HepG2 (cell line): ENCODE measurements around the gene ZNF213. TPM values are rescaled to one million over a fixed set of nuclear protein-coding genes. Genes with fewer than 3 reads are reported as not detected.
A peak's percentile ranks its signal among the peaks of the same experiment; 100 is the strongest.

ENCODE experiments used
- ARNT ChIP-seq: fragments of 450-650 bp; IDR thresholded peaks from 2 replicates; pipeline ENCODE4 v1.6.1; 2017
- CC2D1A ChIP-seq: sonication (generic); formaldehyde crosslinking; IDR thresholded peaks from 2 replicates; pipeline ENCODE4 v1.8.1; 2023; ENCODE audit warnings: mild to moderate bottlenecking, missing genetic modification reagents
- ETV5 ChIP-seq: IDR thresholded peaks from 2 replicates; pipeline ENCODE4 v1.6.1; 2018; ENCODE audit warnings: missing biosample characterization, missing genetic modification reagents, inconsistent platforms, borderline replicate concordance
- FOXP1 ChIP-seq, 2 experiments: fragments of 450-650 bp in 1 of 2; IDR thresholded peaks; 2 replicates each; pipeline ENCODE4 v1.6.1; 2017 to 2018; ENCODE audit warnings: antibody characterized with exemption in 1 of 2
- HOXA7 ChIP-seq: sonication (generic); formaldehyde crosslinking; IDR thresholded peaks from 2 replicates; pipeline ENCODE4 v1.8.1; 2022; ENCODE audit warnings: mild to moderate bottlenecking, missing genetic modification reagents, moderate library complexity
- IKZF4 ChIP-seq: sonication (generic); formaldehyde crosslinking; IDR thresholded peaks from 2 replicates; pipeline ENCODE4 v1.5.1; 2020; ENCODE audit warnings: borderline replicate concordance, mild to moderate bottlenecking, low read depth, missing genetic modification reagents; ENCODE audit errors: not compliant biosample characterization
- PHB2 ChIP-seq: fragments of 450-650 bp; IDR thresholded peaks from 2 replicates; pipeline ENCODE4 v1.6.1; 2018; ENCODE audit not compliant: partially characterized antibody
- PPARG ChIP-seq: conservative IDR thresholded peaks from 2 replicates; pipeline ENCODE4 v1.6.1; 2016; ENCODE audit warnings: missing biosample characterization, missing genetic modification reagents
- ZFP62 ChIP-seq: sonication (generic); formaldehyde crosslinking; IDR thresholded peaks from 2 replicates; pipeline ENCODE4 v1.4.0; 2020; ENCODE audit warnings: missing genetic modification reagents
- ZFX ChIP-seq: sonication (generic); formaldehyde crosslinking; IDR thresholded peaks from 2 replicates; pipeline ENCODE4 v1.4.0; 2020; ENCODE audit warnings: mild to moderate bottlenecking, low read depth, missing genetic modification reagents, moderate library complexity
- ZNF264 ChIP-seq: sonication (generic); formaldehyde crosslinking; IDR thresholded peaks from 2 replicates; pipeline ENCODE4 v1.4.0; 2020; ENCODE audit warnings: missing genetic modification reagents
- ZNF333 ChIP-seq: sonication (generic); formaldehyde crosslinking; IDR thresholded peaks from 2 replicates; pipeline ENCODE4 v1.4.0; 2020; ENCODE audit warnings: mild to moderate bottlenecking, missing genetic modification reagents, borderline replicate concordance
- ZNF557 ChIP-seq: sonication (generic); formaldehyde crosslinking; IDR thresholded peaks from 2 replicates; pipeline ENCODE4 v1.4.0; 2020; ENCODE audit warnings: missing genetic modification reagents
- ZNF562 ChIP-seq: sonication (generic); formaldehyde crosslinking; IDR thresholded peaks from 2 replicates; pipeline ENCODE4 v1.8.0; 2022; ENCODE audit warnings: missing genetic modification reagents, borderline replicate concordance
- ZNF567 ChIP-seq: sonication (generic); formaldehyde crosslinking; IDR thresholded peaks from 2 replicates; pipeline ENCODE4 v1.8.1; 2023; ENCODE audit warnings: mild to moderate bottlenecking, missing genetic modification reagents, borderline replicate concordance
- ZNF674 ChIP-seq: sonication (generic); formaldehyde crosslinking; IDR thresholded peaks from 2 replicates; pipeline ENCODE4 v1.5.0; 2020; ENCODE audit warnings: low read depth, mild to moderate bottlenecking, missing genetic modification reagents
- ZNF839 ChIP-seq: sonication (generic); formaldehyde crosslinking; IDR thresholded peaks from 2 replicates; pipeline ENCODE4 v1.4.0; 2020; ENCODE audit warnings: missing genetic modification reagents, mild to moderate bottlenecking, borderline replicate concordance
- polyA plus RNA-seq, 8 experiments: library from polyadenylated mRNA; depleted of rRNA in 3 of 8; stranded (reverse) in 7 of 8; unstranded in 1 of 8; fragments of >200 nt; fragmentation: Illumina TruSeq in 4 of 8; extraction: Trizol in 4 of 8; gene quantifications; 2 replicates each; pipeline versions ENCODE4 v1.2.1 to v1.2.3, GENCODE V29; 2011 to 2016; ENCODE audit warnings: low read depth in 4 of 8, missing spikeins in 1 of 8, mixed read lengths in 1 of 8; ENCODE audit not compliant: insufficient read depth in 1 of 8
- total RNA-seq, 5 experiments: library from RNA; depleted of rRNA; stranded (reverse); fragments of >200 nt; fragmentation: Illumina TruSeq; extraction: Trizol; gene quantifications; 2 replicates each; pipeline ENCODE4 v1.2.3, GENCODE V29; 2016; ENCODE audit warnings: low read depth in 1 of 5
- TF ChIP-seq, protein P1 (sequence below): sonication (generic); formaldehyde crosslinking; IDR thresholded peaks from 2 replicates; pipeline ENCODE4 v1.8.0; 2022; ENCODE audit warnings: missing genetic modification reagents, mild to moderate bottlenecking, inconsistent platforms, borderline replicate concordance
- TF ChIP-seq, protein P2 (sequence below): sonication (generic); formaldehyde crosslinking; IDR thresholded peaks from 2 replicates; pipeline ENCODE4 v1.4.0; 2020; ENCODE audit warnings: missing genetic modification reagents
- TF ChIP-seq, protein P3 (sequence below): sonication (generic); formaldehyde crosslinking; IDR thresholded peaks from 2 replicates; pipeline ENCODE4 v1.5.1; 2020; ENCODE audit warnings: mild to moderate bottlenecking, missing genetic modification reagents, moderate library complexity
- TF ChIP-seq, protein P4 (sequence below): IDR thresholded peaks from 2 replicates; pipeline ENCODE4 v1.6.1; 2016; ENCODE audit warnings: missing compliant biosample characterization, missing genetic modification reagents, borderline replicate concordance

The ZNF213 gene
- total and polyA plus RNA-seq, 2 of the 13 experiments (the other 11 are each of a cell fraction or from before 2014, with no cell fraction given) = 0.59 to 0.97 TPM

DNA sequence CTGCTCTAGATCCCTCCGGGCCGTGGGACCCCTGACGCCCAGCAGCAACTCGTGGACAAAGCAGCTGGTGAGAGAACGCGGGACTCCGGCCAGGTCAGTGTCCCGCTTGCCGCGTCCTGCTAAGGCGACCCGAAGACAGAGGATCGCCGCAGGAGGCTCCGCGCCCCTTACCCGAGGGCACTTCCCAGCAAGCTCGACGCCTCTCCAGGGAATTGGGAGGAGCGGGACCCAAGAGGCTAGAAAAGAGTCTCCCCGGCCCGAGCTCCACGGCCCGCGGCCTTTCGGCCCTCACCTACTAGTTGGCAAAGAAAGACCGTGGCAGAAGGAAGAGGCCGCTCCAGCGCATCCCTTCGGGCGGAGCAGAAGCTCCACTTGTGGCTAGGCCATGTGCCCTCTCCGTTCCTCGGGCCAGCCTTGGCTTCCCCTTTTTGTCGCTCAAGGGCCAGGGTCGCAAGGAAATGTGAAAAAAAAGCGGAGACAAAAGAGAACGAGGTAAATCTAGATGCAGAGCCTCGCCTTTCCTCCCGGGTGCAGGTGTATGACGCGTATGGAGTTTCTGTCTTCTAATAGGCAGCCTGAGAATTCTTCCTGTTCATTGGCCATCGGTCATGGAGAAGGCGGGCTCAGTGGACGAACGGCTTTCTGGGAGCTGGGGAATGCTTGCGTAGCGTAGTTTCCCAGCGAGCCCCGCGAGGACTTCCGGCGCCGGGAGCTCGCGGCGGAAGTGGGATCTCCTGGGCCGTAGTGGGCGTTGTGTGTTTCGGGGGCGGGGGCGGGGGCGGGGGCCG lies at the start of gene ZNF213 (continued):
- TF ChIP-seq ZNF839 (peak; percentile 88; the same call in 1 of the 2 replicates), PPARG (CRISPR knock-in tag) (no peak), ZNF557 (CRISPR knock-in tag) (no peak), ZNF562 (no peak), ZFP62 (CRISPR knock-in tag) (no peak), ARNT (no peak), ETV5 (CRISPR knock-in tag) (no peak), CC2D1A (CRISPR knock-in tag) (no peak), PHB2 (no peak), ZNF333 (CRISPR knock-in tag) (no peak), ZNF264 (CRISPR knock-in tag) (no peak), HOXA7 (no peak), FOXP1 (IDR thresholded peaks at IDR 0.05) (no peak), FOXP1 (CRISPR knock-in tag; IDR thresholded peaks at IDR 0.05) (no peak), ZFX (CRISPR knock-in tag) (peak; percentile 97), ZNF567 (CRISPR knock-in tag) (no peak), ZNF674 (CRISPR knock-in tag) (no peak), IKZF4 (CRISPR knock-in tag) (no peak)
- TF ChIP-seq, protein P1, sequence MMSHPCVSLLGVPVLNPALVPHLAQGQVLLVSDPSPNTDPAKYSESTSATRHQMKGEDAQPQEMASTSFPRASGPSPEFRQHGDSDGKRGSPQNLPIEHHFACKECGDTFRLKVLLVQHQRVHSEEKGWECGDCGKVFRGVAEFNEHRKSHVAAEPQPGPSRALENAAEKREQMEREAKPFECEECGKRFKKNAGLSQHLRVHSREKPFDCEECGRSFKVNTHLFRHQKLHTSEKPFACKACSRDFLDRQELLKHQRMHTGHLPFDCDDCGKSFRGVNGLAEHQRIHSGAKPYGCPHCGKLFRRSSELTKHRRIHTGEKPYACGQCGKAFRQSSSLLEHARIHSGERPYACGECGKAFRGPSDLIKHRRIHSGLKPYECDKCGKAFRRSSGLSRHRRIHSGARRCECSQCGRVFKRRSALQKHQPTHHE (CRISPR knock-in tag) = peak; percentile 86; the same call in 1 of the 2 replicates
- TF ChIP-seq, protein P2, sequence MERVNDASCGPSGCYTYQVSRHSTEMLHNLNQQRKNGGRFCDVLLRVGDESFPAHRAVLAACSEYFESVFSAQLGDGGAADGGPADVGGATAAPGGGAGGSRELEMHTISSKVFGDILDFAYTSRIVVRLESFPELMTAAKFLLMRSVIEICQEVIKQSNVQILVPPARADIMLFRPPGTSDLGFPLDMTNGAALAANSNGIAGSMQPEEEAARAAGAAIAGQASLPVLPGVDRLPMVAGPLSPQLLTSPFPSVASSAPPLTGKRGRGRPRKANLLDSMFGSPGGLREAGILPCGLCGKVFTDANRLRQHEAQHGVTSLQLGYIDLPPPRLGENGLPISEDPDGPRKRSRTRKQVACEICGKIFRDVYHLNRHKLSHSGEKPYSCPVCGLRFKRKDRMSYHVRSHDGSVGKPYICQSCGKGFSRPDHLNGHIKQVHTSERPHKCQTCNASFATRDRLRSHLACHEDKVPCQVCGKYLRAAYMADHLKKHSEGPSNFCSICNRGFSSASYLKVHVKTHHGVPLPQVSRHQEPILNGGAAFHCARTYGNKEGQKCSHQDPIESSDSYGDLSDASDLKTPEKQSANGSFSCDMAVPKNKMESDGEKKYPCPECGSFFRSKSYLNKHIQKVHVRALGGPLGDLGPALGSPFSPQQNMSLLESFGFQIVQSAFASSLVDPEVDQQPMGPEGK (CRISPR knock-in tag) = peak; percentile 41; the same call in 1 of the 2 replicates
- TF ChIP-seq, protein P3, sequence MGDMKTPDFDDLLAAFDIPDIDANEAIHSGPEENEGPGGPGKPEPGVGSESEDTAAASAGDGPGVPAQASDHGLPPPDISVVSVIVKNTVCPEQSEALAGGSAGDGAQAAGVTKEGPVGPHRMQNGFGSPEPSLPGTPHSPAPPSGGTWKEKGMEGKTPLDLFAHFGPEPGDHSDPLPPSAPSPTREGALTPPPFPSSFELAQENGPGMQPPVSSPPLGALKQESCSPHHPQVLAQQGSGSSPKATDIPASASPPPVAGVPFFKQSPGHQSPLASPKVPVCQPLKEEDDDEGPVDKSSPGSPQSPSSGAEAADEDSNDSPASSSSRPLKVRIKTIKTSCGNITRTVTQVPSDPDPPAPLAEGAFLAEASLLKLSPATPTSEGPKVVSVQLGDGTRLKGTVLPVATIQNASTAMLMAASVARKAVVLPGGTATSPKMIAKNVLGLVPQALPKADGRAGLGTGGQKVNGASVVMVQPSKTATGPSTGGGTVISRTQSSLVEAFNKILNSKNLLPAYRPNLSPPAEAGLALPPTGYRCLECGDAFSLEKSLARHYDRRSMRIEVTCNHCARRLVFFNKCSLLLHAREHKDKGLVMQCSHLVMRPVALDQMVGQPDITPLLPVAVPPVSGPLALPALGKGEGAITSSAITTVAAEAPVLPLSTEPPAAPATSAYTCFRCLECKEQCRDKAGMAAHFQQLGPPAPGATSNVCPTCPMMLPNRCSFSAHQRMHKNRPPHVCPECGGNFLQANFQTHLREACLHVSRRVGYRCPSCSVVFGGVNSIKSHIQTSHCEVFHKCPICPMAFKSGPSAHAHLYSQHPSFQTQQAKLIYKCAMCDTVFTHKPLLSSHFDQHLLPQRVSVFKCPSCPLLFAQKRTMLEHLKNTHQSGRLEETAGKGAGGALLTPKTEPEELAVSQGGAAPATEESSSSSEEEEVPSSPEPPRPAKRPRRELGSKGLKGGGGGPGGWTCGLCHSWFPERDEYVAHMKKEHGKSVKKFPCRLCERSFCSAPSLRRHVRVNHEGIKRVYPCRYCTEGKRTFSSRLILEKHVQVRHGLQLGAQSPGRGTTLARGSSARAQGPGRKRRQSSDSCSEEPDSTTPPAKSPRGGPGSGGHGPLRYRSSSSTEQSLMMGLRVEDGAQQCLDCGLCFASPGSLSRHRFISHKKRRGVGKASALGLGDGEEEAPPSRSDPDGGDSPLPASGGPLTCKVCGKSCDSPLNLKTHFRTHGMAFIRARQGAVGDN (CRISPR knock-in tag) = peak; percentile 76
- TF ChIP-seq, protein P4, sequence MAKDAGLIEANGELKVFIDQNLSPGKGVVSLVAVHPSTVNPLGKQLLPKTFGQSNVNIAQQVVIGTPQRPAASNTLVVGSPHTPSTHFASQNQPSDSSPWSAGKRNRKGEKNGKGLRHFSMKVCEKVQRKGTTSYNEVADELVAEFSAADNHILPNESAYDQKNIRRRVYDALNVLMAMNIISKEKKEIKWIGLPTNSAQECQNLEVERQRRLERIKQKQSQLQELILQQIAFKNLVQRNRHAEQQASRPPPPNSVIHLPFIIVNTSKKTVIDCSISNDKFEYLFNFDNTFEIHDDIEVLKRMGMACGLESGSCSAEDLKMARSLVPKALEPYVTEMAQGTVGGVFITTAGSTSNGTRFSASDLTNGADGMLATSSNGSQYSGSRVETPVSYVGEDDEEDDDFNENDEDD = no peak
